C4-2B (cell line): ENCODE results near the gene GALK2.
A peak's percentile ranks its signal among the peaks of the same experiment; 100 is the strongest.

Experiments used
- H3K27ac ChIP-seq: fragments of 450-650 bp; 2 replicates; pipeline ENCODE4 v1.5.1; 2017
- ZFX ChIP-seq: fragments of 450-650 bp; IDR thresholded peaks from 2 replicates; pipeline ENCODE4 v1.6.1; 2017
- TF ChIP-seq, protein P1 (sequence below): fragments of 450-650 bp; conservative IDR thresholded peaks from 2 replicates; pipeline ENCODE4 v1.5.1; 2017; ENCODE audit warnings: mild to moderate bottlenecking

Gene GALK2

DNA sequence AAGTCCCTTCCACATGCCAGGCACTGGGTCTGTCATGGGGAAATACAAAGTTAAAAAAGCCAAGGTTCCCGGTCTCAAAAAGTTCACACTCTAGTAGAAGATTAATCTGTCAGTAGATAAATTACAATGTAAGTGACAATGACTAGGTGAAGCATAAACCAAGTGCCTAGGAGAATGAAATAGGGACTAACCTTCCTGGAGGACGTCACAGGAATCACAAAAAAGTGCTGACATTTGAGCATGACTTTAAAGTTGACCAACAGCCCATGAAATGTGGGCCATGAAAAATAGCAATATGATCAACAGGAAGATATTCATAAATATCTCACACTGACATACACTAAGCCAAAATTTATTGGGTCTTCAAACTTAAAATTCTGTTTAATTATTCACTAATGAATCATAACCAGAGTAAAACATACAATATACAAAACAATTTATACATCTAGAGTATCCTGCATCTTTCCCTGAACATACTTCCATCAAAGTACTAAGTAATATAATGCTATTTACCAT is 34.6 kb upstream of the GALK2 start:
- TF ChIP-seq ZFX: no peak
- TF ChIP-seq, protein P1, sequence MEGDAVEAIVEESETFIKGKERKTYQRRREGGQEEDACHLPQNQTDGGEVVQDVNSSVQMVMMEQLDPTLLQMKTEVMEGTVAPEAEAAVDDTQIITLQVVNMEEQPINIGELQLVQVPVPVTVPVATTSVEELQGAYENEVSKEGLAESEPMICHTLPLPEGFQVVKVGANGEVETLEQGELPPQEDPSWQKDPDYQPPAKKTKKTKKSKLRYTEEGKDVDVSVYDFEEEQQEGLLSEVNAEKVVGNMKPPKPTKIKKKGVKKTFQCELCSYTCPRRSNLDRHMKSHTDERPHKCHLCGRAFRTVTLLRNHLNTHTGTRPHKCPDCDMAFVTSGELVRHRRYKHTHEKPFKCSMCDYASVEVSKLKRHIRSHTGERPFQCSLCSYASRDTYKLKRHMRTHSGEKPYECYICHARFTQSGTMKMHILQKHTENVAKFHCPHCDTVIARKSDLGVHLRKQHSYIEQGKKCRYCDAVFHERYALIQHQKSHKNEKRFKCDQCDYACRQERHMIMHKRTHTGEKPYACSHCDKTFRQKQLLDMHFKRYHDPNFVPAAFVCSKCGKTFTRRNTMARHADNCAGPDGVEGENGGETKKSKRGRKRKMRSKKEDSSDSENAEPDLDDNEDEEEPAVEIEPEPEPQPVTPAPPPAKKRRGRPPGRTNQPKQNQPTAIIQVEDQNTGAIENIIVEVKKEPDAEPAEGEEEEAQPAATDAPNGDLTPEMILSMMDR: no peak
- no peak overlapping the region for H3K27ac ChIP-seq

GRCh38 chr15:49135911-49136310 is 34.1 kb upstream of the GALK2 start:
- H3K27ac ChIP-seq: no peak overlapping the region

GRCh38 chr15:49137861-49138260 is 32.2 kb upstream of the GALK2 start:
- TF ChIP-seq, protein P1: no peak
- no peak for TF ChIP-seq ZFX
- H3K27ac ChIP-seq: no peak overlapping the region

More at GRCh38 chr15:49135911-49136310, 34.1 kb upstream of the GALK2 start:
- TF ChIP-seq, protein P1: no peak
- no peak for TF ChIP-seq ZFX

DNA sequence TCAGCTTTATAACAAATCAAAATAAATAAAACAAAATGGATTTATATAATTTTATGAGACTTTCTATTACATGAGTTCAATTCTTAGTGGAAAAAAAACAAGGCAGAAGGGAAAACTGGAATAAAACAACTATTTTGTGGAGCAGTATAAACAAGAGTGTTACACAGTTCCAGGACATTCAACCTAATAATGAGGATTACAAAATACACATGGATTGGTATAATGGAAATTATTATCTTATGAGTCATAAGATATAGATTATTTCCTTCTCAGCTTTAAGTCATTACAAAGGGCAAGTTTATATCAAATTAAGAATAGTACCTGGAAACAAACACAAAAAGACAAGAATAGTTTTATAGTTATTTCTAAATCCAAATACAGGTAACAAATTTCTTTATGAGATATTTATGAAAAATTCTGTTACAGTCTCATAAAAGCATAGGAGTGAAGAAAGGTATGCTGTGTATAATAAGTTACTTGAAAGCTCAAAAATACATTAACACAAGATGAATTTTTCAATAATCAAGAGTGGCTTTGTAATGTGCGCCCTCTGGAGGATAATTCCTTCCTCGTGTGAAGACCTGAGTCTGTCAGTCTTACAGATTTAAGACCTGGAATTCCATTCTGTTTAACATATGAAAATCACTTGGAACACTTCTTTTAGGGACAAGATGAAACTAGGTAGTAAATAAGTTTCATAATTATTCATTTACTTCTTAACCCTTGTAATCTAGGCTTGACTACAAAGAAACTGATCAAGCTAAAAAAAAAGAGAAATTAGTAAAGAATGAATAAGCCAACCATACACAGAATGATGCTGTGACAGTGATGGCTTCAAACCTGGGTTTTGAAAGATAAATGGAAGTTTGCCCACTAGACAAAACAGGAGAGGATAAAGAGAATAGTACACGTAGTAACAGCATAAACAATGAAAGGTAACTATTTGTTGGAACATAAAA is 24.1 kb upstream of the GALK2 start:
- no peak for TF ChIP-seq ZFX
- TF ChIP-seq, protein P1: peak; percentile 93
- no peak overlapping the region for H3K27ac ChIP-seq

GRCh38 chr15:49148298-49148697 is 21.7 kb upstream of the GALK2 start:
- TF ChIP-seq, protein P1: no peak
- no peak for TF ChIP-seq ZFX
- H3K27ac ChIP-seq: no peak overlapping the region

DNA sequence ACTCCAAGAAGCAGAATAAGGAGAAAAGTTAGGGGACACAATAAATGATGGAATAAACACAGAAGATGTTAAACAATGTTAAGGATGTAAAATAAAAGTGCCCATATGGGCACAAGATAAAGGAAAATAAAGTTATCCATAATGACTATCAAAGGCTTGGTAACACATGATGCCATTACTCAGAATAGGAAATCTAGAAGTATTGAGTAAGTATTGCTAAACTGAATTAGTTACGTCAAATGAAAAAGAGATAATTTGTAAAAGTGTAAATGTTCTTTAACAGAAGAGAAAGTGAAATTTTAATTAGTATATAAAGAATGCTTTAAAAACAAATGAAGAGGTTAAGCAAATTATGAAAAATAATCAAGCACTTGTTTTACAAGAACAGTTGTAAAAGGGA is 21.3 kb upstream of the GALK2 start:
- TF ChIP-seq ZFX: no peak
- TF ChIP-seq, protein P1: no peak
- no peak overlapping the region for H3K27ac ChIP-seq

DNA sequence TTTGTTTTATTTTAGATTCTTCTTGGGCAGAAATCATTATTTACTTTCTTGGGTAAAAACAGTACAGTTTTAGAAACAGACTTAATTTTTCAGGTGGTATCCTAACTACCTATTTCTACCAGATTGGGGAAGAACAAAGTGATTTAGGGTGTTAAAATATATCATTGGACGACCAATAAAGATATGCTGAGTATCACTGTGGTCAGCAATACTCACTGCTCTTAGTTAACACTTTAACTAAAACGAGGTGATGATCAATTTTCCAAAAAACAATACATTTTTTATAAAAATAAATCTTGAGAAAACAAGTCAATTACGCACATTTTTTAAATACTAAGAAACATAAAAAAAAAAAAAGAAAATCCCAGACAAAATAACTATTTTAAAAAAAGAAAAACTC is 18.2 kb upstream of the GALK2 start:
- TF ChIP-seq ZFX: no peak
- TF ChIP-seq, protein P1: no peak
- no peak overlapping the region for H3K27ac ChIP-seq
